Peyer's patch (tissue), 4 donors: ENCODE results near the gene FKBP2. TPM values are rescaled to one million over a fixed set of nuclear protein-coding genes. Genes with fewer than 3 reads are reported as not detected.

Experiments used
- DNase-seq, 3 donors: peaks; one replicate each; pipeline ENCODE4 v3.0.0-alpha.2; 2017 to 2019
- H3K27ac ChIP-seq, 4 donors: fragments of 200-600 bp; sonication (generic); one replicate each; pipeline ENCODE4 v1.5.1; 2016 to 2019
- H3K27me3 ChIP-seq, 2 donors: fragments of 200-600 bp; sonication (generic); one replicate each; pipeline ENCODE4 v1.5.1; 2019
- H3K36me3 ChIP-seq, 3 donors: fragments of 200-600 bp; sonication (generic); one replicate each; pipeline ENCODE4 v1.5.1; 2016 to 2019
- H3K4me1 ChIP-seq, 4 donors: fragments of 200-600 bp; sonication (generic); one replicate each; pipeline ENCODE4 v1.5.1; 2016 to 2019
- H3K4me3 ChIP-seq, 4 donors: fragments of 200-600 bp; sonication (generic); 1 replicate in 3 of 4; 2 replicates in 1 of 4; pipeline ENCODE4 v1.5.1; 2016 to 2019; ENCODE audit warnings: mild to moderate bottlenecking in 1 of 4
- H3K9me3 ChIP-seq, 4 donors: fragments of 200-600 bp; sonication (generic); one replicate each; pipeline ENCODE4 v1.5.1; 2016 to 2019; ENCODE audit warnings: mild to moderate bottlenecking in 1 of 4
- POLR2A ChIP-seq, 2 donors: fragments of 450-650 bp; IDR thresholded peaks; one replicate each; pipeline ENCODE4 v1.5.1; 2017; ENCODE audit warnings: antibody characterized with exemption in 2 of 2, mild to moderate bottlenecking in 2 of 2, moderate library complexity in 2 of 2
- total RNA-seq, 4 donors: library from RNA; depleted of rRNA; stranded (reverse); fragments of >200 nt; gene quantifications; one replicate each; pipeline ENCODE4 v1.1.0, GENCODE V29; 2016
- TF ChIP-seq, protein P1 (sequence below), 6 experiments: fragments of 450-650 bp in 4 of 6; fragments of 200-600 bp in 2 of 6; sonication (generic) in 1 of 6; IDR thresholded peaks; one replicate each; pipeline ENCODE4 v1.5.1; 2017 to 2019; ENCODE audit warnings: antibody characterized with exemption in 6 of 6, mild to moderate bottlenecking in 3 of 6, moderate library complexity in 1 of 6

The FKBP2 gene
- total RNA-seq, 4 donors from 2014 or later = 46.2 to 101 (median 94.0) TPM

DNA sequence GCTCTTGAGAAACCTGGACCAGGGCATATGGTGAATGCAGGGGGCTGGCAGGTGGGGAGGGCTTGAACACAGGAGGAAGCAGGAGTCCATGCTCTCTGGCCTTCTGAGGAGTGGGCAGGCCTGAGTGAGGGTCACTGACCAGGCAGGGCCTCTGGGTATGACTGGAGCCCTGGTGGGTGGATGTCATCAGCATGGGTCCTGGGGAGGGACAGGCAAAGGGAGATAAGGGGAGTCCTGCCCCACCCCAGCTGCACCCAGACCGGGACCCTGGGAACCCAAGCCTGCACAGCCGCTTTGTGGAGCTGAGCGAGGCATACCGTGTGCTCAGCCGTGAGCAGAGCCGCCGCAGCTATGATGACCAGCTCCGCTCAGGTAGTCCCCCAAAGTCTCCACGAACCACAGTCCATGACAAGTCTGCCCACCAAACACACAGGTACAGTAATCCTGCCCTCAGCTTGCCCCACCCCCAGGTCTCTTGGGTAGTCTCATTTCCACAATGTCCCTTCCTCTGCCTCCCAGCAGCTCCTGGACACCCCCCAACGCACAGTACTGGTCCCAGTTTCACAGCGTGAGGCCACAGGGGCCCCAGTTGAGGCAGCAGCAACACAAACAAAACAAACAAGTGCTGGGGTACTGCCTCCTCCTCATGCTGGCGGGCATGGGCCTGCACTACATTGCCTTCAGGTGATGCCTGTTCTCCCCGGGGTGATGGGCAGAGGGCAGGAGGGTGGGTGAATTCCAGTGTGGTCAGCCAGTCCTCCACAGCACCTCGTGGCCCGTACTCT lies 8.5 kb upstream of the FKBP2 start:
- Histone ChIP-seq H3K36me3 (peaks cover 0 to 3% (median 0%) of the 10 kb centered on the region in 3 donors), H3K27me3 (no peaks in the 10 kb centered on the region), H3K27ac (peak overlapping the region in 1 of 4 donors; percentile 17), H3K4me1 (peaks cover 0 to 63% (median 27%) of the 10 kb centered on the region in 4 donors), H3K4me3 (no peak overlapping the region), H3K9me3 (no peaks in the 10 kb centered on the region)
- no peak for TF ChIP-seq POLR2A (IDR thresholded peaks at IDR 0.05)
- TF ChIP-seq, protein P1, sequence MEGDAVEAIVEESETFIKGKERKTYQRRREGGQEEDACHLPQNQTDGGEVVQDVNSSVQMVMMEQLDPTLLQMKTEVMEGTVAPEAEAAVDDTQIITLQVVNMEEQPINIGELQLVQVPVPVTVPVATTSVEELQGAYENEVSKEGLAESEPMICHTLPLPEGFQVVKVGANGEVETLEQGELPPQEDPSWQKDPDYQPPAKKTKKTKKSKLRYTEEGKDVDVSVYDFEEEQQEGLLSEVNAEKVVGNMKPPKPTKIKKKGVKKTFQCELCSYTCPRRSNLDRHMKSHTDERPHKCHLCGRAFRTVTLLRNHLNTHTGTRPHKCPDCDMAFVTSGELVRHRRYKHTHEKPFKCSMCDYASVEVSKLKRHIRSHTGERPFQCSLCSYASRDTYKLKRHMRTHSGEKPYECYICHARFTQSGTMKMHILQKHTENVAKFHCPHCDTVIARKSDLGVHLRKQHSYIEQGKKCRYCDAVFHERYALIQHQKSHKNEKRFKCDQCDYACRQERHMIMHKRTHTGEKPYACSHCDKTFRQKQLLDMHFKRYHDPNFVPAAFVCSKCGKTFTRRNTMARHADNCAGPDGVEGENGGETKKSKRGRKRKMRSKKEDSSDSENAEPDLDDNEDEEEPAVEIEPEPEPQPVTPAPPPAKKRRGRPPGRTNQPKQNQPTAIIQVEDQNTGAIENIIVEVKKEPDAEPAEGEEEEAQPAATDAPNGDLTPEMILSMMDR (IDR thresholded peaks at IDR 0.05) = no peak
- DNase-seq = no peak

DNA sequence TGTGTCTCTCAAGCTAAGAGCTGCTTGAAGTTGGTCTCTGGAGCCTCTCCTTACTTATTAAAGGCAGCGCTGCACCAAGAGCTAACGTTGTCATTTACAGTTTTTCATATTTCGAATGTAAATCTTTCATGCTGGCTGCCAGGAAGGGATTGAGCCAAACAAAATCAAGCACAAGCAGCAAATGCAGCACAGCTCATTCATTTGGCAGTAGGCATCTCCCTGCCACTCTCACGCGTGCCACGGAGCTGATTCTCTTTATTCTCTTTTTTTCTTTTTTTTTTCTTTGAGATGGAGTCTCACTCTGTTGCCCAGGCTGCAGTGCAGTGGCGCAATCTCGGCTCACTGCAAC lies 8.0 kb upstream of the FKBP2 start:
- no peak for DNase-seq
- H3K27ac ChIP-seq = peak overlapping the region in 1 of 4 donors; percentile 17
- H3K27me3 ChIP-seq = no peaks in the 10 kb centered on the region
- H3K4me3 ChIP-seq = no peak overlapping the region
- no peaks in the 10 kb centered on the region for H3K9me3 ChIP-seq
- H3K4me1 ChIP-seq = peaks cover 0 to 63% (median 24%) of the 10 kb centered on the region in 4 donors
- H3K36me3 ChIP-seq = peaks cover 0 to 8% (median 0%) of the 10 kb centered on the region in 3 donors
- TF ChIP-seq, protein P1 (IDR thresholded peaks at IDR 0.05) = no peak
- TF ChIP-seq POLR2A (IDR thresholded peaks at IDR 0.05) = no peak

DNA sequence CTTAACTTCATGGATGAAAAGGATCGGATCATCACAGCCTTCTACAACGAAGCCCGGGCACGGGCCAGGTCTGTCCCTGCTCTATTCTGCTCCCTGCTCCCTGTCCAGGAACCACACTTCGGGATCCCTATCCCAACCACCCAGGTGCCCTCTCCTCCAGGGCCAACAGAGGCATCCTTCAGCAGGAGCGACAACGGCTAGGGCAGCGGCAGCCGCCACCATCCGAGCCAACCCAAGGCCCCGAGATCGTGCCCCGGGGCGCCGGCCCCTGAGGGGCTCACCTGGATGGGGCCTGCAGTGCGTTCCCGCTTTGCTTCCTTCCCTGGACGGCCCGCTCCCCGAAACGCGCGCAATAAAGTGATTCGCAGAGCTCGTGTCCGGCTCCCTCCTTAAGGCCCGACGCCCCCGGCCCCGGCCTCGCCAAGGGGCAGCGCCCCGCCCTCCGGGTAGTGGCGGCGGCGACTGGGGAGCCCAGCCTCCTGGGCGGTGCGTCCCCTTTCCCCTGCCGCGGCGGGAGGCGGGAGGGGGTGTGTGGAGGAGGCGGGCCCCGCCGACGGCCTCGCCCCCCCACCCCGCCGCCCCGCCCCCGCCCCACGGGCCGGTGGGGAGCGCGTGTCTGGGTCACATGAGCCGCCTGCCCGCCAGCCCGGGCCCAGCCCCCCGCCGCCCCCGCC lies 6.8 kb upstream of the FKBP2 start, which contains the start of gene VEGFB:
VEGFB (plus strand) TSS at position 672 of the 674 bp plus-strand sequence. CDS start 250 bp downstream, outside the sequence.
- Histone ChIP-seq H3K27me3 (no peaks in the 10 kb centered on the region), H3K4me1 (peaks cover 0 to 64% (median 24%) of the 10 kb centered on the region in 4 donors), H3K36me3 (peaks cover 0 to 19% (median 0%) of the 10 kb centered on the region in 3 donors), H3K4me3 (peak within 1 kb of the TSS; percentile 52 to 91 (median 80)), H3K9me3 (no peaks in the 10 kb centered on the region), H3K27ac (peak within 1 kb of the TSS; percentile 64 to 95 (median 83))
- TF ChIP-seq POLR2A (IDR thresholded peaks at IDR 0.05) = peak in 1 of 2 donors; percentile 13
- TF ChIP-seq, protein P1 (IDR thresholded peaks at IDR 0.05) = no peak
- peak; percentile 81 to 90 (median 86) for DNase-seq

DNA sequence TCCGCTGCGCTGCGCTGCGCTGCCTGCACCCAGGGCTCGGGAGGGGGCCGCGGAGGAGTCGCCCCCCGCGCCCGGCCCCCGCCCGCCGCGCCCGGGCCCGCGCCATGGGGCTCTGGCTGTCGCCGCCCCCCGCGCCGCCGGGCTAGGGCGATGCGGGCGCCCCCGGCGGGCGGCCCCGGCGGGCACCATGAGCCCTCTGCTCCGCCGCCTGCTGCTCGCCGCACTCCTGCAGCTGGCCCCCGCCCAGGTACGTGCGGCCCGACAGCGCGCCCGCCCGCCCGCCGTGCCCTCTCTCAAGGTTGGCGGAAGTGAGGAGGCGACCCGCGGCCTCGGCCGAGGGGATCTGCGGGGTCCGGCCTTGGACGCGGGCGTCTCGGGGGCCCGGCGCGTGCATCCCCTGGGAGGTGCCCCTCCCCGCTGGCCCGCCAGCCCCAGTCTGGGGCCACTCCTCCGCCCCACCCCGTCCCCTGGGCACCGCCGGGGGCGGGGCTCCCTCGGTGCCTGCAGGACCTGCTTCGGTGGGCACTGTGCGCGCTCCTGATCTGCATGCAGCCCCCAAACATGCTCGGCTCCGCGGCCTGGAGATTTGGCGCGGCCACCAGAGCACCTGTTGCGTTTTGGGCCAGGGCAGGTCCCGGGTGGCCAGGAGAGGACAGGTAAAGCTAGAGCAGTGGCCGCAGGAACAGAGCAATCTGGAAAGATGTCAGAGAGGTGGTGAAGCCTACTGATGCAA lies 6.1 kb upstream of the FKBP2 start:
- TF ChIP-seq, protein P1 (IDR thresholded peaks at IDR 0.05) = peak in 3 of 6 experiments; percentile 9 to 32 (median 24)
- peak in 1 of 2 donors; percentile 33 for TF ChIP-seq POLR2A (IDR thresholded peaks at IDR 0.05)
- Histone ChIP-seq H3K9me3 (no peaks in the 10 kb centered on the region), H3K27me3 (no peaks in the 10 kb centered on the region), H3K4me1 (peaks cover 0 to 60% (median 25%) of the 10 kb centered on the region in 4 donors), H3K27ac (peak overlapping the region; percentile 61 to 95 (median 83)), H3K36me3 (peaks cover 0 to 19% (median 0%) of the 10 kb centered on the region in 3 donors), H3K4me3 (peak overlapping the region; percentile 52 to 91 (median 80))
- DNase-seq = peak; percentile 66 to 82 (median 82)
